WTC11 (cell line): ENCODE results near the gene ANP32E. TPM values are rescaled to one million over a fixed set of nuclear protein-coding genes. Genes with fewer than 3 reads are reported as not detected.

Source experiments
- ATAC-seq: fragments of 200-7000 bp; cut with Tn5 transposase; 2 replicates; pipeline ENCODE4 v1.10.0; 2021; ENCODE audit warnings: mild to moderate bottlenecking, moderate library complexity
- CTCF ChIA-PET: fragments of 300-600 bp; sonication (Branson Sonifier 250); formaldehyde crosslinking; loops from one replicate; lab custom pipeline; 2021; ENCODE audit warnings: antibody characterized with exemption; lab: Charles Lee
- POLR2A ChIA-PET: fragments of 350-600 bp; sonication (Branson Sonifier 250); formaldehyde crosslinking; loops from one replicate; lab custom pipeline; 2021; ENCODE audit warnings: antibody characterized with exemption; lab: Charles Lee
- DNase-seq: peaks from one replicate; pipeline ENCODE4 v3.0.0; 2021; ENCODE audit warnings: low spot score
- H3K27ac Mint-ChIP-seq: 2 replicates; pipeline ENCODE4 v1.8.0; 2021; ENCODE audit warnings: mixed read lengths
- H3K27me3 Mint-ChIP-seq: 2 replicates; pipeline ENCODE4 v1.8.0; 2021; ENCODE audit warnings: low read depth, mild to moderate bottlenecking, moderate library complexity, mixed read lengths
- H3K36me3 Mint-ChIP-seq: 2 replicates; pipeline ENCODE4 v1.8.0; 2021; ENCODE audit warnings: mixed read lengths
- H3K4me1 Mint-ChIP-seq: 2 replicates; pipeline ENCODE4 v1.8.0; 2022; ENCODE audit warnings: mixed read lengths
- H3K4me3 Mint-ChIP-seq: 2 replicates; pipeline ENCODE4 v1.8.0; 2021; ENCODE audit warnings: mild to moderate bottlenecking, moderate library complexity, mixed read lengths
- H3K9me3 Mint-ChIP-seq: 2 replicates; pipeline ENCODE4 v1.8.0; 2021; ENCODE audit warnings: mixed read lengths
- ARID4B ChIP-seq: sonication (generic); formaldehyde crosslinking; IDR thresholded peaks from 2 replicates; pipeline ENCODE4 v1.8.0; 2023; ENCODE audit warnings: missing genetic modification reagents, mild to moderate bottlenecking, borderline replicate concordance
- ELF4 ChIP-seq: sonication (generic); formaldehyde crosslinking; IDR thresholded peaks from 2 replicates; pipeline ENCODE4 v1.8.1; 2022; ENCODE audit warnings: low read depth, mild to moderate bottlenecking, moderate library complexity, missing genetic modification reagents
- IRF2 ChIP-seq: sonication (generic); formaldehyde crosslinking; IDR thresholded peaks from 2 replicates; pipeline ENCODE4 v1.8.0; 2022; ENCODE audit warnings: low read depth, missing genetic modification reagents, borderline replicate concordance
- KAT7 ChIP-seq: sonication (generic); formaldehyde crosslinking; IDR thresholded peaks from 2 replicates; pipeline ENCODE4 v1.8.1; 2023; ENCODE audit warnings: missing genetic modification reagents, mild to moderate bottlenecking, borderline replicate concordance
- ZBTB21 ChIP-seq: sonication (generic); formaldehyde crosslinking; IDR thresholded peaks from 2 replicates; pipeline ENCODE4 v1.8.1; 2023; ENCODE audit warnings: mild to moderate bottlenecking, missing genetic modification reagents, borderline replicate concordance
- ZBTB43 ChIP-seq: sonication (generic); formaldehyde crosslinking; IDR thresholded peaks from 2 replicates; pipeline ENCODE4 v1.8.1; 2023; ENCODE audit warnings: mild to moderate bottlenecking, missing genetic modification reagents
- ZNF121 ChIP-seq: sonication (generic); formaldehyde crosslinking; IDR thresholded peaks from 2 replicates; pipeline ENCODE4 v1.8.0; 2023; ENCODE audit warnings: missing genetic modification reagents
- ZNF281 ChIP-seq: sonication (generic); formaldehyde crosslinking; IDR thresholded peaks from 2 replicates; pipeline ENCODE4 v1.8.0; 2023; ENCODE audit warnings: mild to moderate bottlenecking, missing genetic modification reagents
- total RNA-seq: library from RNA; stranded (reverse); gene quantifications from 3 replicates; pipeline ENCODE4 v1.2.3, GENCODE V29; 2021
- TF ChIP-seq, protein P1 (sequence below): sonication (generic); formaldehyde crosslinking; IDR thresholded peaks from 2 replicates; pipeline ENCODE4 v1.8.1; 2023; ENCODE audit warnings: mild to moderate bottlenecking, missing genetic modification reagents, moderate library complexity
- TF ChIP-seq, protein P2 (sequence below): sonication (generic); formaldehyde crosslinking; IDR thresholded peaks from 2 replicates; pipeline ENCODE4 v1.8.0; 2022; ENCODE audit warnings: mild to moderate bottlenecking, missing genetic modification reagents
- TF ChIP-seq, protein P3 (sequence below): fragments of 250-450 bp; sonication (Bioruptor Pico); IDR thresholded peaks from 2 replicates; pipeline ENCODE4 v2.1.2; 2022; ENCODE audit warnings: mild to moderate bottlenecking, moderate library complexity
- TF ChIP-seq, protein P4 (sequence below): sonication (generic); formaldehyde crosslinking; IDR thresholded peaks from 2 replicates; pipeline ENCODE4 v1.8.1; 2022; ENCODE audit warnings: mild to moderate bottlenecking, moderate library complexity, missing genetic modification reagents
- TF ChIP-seq, protein P5 (sequence below): sonication (generic); formaldehyde crosslinking; IDR thresholded peaks from 2 replicates; pipeline ENCODE4 v1.8.1; 2023; ENCODE audit warnings: mild to moderate bottlenecking, missing genetic modification reagents

ANP32E gene
- total RNA-seq, 1 experiment from 2014 or later = 119 TPM

DNA sequence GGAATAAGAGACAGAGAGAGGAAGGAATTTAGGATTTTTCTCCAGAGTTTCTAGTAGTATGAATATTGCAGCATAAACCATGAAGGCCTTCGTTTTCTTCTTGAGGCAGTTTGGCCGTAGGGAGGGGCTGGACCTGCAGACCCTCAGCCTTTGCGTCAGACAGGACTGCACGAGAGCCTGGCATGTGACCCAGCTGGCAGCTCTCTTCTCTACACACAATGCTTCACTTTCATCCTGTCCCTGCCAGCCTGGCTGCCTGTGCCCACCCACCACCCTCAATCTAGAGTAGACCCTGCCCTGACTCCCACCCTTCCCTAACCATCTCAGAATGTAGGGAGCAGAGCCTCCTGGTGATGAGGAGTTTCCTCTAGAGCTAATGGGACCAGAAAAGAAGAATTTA, 23.3 kb upstream of the ANP32E start:
- Mint-ChIP-seq H3K27me3 (no peaks in the 10 kb centered on the region), H3K27ac (peak overlapping the region; percentile 95), H3K4me3 (peak overlapping the region; percentile 83), H3K36me3 (peaks cover 21% of the 10 kb centered on the region), H3K9me3 (no peaks in the 10 kb centered on the region), H3K4me1 (peaks cover 44% of the 10 kb centered on the region)
- CTCF ChIA-PET = interaction anchor here (1.7 to 4.5 kb wide), 2 partner anchors 14 to 22 kb away, joined by 12 to 55 read pairs; partner anchors contain the start of gene C1orf54
- POLR2A ChIA-PET = interaction anchor here (0.6 to 1.1 kb wide), 2 partner anchors 10 to 12 kb away, joined by 4 read pairs; partner anchors contain the start of gene APH1A
- ATAC-seq = no peak
- TF ChIP-seq, protein P1, sequence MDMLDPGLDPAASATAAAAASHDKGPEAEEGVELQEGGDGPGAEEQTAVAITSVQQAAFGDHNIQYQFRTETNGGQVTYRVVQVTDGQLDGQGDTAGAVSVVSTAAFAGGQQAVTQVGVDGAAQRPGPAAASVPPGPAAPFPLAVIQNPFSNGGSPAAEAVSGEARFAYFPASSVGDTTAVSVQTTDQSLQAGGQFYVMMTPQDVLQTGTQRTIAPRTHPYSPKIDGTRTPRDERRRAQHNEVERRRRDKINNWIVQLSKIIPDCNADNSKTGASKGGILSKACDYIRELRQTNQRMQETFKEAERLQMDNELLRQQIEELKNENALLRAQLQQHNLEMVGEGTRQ (CRISPR knock-in tag) = peak; percentile 50
- no peak for TF ChIP-seq KAT7
- TF ChIP-seq, protein P2, sequence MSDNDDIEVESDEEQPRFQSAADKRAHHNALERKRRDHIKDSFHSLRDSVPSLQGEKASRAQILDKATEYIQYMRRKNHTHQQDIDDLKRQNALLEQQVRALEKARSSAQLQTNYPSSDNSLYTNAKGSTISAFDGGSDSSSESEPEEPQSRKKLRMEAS = no peak
- TF ChIP-seq, protein P3, sequence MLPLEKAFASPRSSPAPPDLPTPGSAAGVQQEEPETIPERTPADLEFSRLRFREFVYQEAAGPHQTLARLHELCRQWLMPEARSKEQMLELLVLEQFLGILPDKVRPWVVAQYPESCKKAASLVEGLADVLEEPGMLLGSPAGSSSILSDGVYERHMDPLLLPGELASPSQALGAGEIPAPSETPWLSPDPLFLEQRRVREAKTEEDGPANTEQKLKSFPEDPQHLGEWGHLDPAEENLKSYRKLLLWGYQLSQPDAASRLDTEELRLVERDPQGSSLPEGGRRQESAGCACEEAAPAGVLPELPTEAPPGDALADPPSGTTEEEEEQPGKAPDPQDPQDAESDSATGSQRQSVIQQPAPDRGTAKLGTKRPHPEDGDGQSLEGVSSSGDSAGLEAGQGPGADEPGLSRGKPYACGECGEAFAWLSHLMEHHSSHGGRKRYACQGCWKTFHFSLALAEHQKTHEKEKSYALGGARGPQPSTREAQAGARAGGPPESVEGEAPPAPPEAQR (CRISPR knock-in tag) = no peak
- no peak for TF ChIP-seq ZNF121
- no peak for TF ChIP-seq ZNF281 (CRISPR knock-in tag)
- TF ChIP-seq, protein P4, sequence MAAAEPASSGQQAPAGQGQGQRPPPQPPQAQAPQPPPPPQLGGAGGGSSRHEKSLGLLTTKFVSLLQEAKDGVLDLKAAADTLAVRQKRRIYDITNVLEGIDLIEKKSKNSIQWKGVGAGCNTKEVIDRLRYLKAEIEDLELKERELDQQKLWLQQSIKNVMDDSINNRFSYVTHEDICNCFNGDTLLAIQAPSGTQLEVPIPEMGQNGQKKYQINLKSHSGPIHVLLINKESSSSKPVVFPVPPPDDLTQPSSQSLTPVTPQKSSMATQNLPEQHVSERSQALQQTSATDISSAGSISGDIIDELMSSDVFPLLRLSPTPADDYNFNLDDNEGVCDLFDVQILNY (CRISPR knock-in tag) = no peak
- no peak for TF ChIP-seq ZBTB43
- TF ChIP-seq, all 79 proteins: peak for 1
- no peak for DNase-seq

- Mint-ChIP-seq H3K27me3 (no peaks in the 10 kb centered on the region), H3K36me3 (peaks cover 12% of the 10 kb centered on the region), H3K4me1 (peaks cover 44% of the 10 kb centered on the region), H3K4me3 (peak within 1 kb of the TSS; percentile 83), H3K27ac (peak within 1 kb of the TSS; percentile 95), H3K9me3 (no peaks in the 10 kb centered on the region)
- ATAC-seq (peak; percentile 20), DNase-seq (peak; percentile 65)
- POLR2A ChIA-PET = interaction anchor here (0.9 to 3.3 kb wide), 7 partner anchors 11 to 106 kb away, joined by 4 to 43 read pairs (median 6); partner anchors contain the start of genes APH1A, C1orf54, CIART and RPRD2
- CTCF ChIA-PET = interaction anchor here (0.6 to 6.9 kb wide), 9 partner anchors 11 to 280 kb away, joined by 3 to 123 read pairs (median 6); partner anchors contain the start of genes APH1A, C1orf54, CIART and RPRD2
- no peak for TF ChIP-seq IRF2 (CRISPR knock-in tag)
- peak; percentile 4; the same call in 1 of the 2 replicates for TF ChIP-seq ARID4B (CRISPR knock-in tag)
- no peak for TF ChIP-seq ELF4 (CRISPR knock-in tag)
- TF ChIP-seq ZBTB21 (CRISPR knock-in tag) = no peak
- TF ChIP-seq, protein P5, sequence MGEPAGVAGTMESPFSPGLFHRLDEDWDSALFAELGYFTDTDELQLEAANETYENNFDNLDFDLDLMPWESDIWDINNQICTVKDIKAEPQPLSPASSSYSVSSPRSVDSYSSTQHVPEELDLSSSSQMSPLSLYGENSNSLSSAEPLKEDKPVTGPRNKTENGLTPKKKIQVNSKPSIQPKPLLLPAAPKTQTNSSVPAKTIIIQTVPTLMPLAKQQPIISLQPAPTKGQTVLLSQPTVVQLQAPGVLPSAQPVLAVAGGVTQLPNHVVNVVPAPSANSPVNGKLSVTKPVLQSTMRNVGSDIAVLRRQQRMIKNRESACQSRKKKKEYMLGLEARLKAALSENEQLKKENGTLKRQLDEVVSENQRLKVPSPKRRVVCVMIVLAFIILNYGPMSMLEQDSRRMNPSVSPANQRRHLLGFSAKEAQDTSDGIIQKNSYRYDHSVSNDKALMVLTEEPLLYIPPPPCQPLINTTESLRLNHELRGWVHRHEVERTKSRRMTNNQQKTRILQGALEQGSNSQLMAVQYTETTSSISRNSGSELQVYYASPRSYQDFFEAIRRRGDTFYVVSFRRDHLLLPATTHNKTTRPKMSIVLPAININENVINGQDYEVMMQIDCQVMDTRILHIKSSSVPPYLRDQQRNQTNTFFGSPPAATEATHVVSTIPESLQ (CRISPR knock-in tag) = no peak
- TF ChIP-seq KAT7 = no peak; the same call in 1 of the 2 replicates
Observed at GRCh38 chr1:150257624-150258585, 22.0 kb upstream of the ANP32E start, which contains the start of gene CA14. TSS of gene CA14 (plus strand) at chr1:150257774. CDS start at chr1:150258129, 355 bp downstream.
